Endodermal cell (in vitro differentiated cells): ENCODE measurements around the gene KLHL3. TPM values are rescaled to one million over a fixed set of nuclear protein-coding genes. Genes with fewer than 3 reads are reported as not detected.

Experiments
- DNase-seq: peaks from one replicate; pipeline ENCODE4 v3.0.0-alpha.2; 2017
- H3K27ac ChIP-seq: 2 replicates; pipeline ENCODE4 v1.5.1; 2013; ENCODE audit warnings: mild to moderate bottlenecking, low read depth, low read length, moderate library complexity
- H3K27me3 ChIP-seq: 2 replicates; pipeline ENCODE4 v1.6.1; 2013; ENCODE audit warnings: mild to moderate bottlenecking, low read length, moderate library complexity; ENCODE audit not compliant: insufficient read depth, control insufficient read depth, poor library complexity, severe bottlenecking
- H3K36me3 ChIP-seq: 2 replicates; pipeline ENCODE4 v1.7.0; 2013; ENCODE audit warnings: mild to moderate bottlenecking, low read length, moderate library complexity; ENCODE audit not compliant: control insufficient read depth, insufficient read depth
- H3K4me1 ChIP-seq: one replicate; pipeline ENCODE4 v1.7.0; 2013; ENCODE audit warnings: low read length; ENCODE audit not compliant: control insufficient read depth, insufficient read depth
- H3K4me3 ChIP-seq: 2 replicates; pipeline ENCODE4 v1.5.1; 2013; ENCODE audit warnings: mild to moderate bottlenecking, low read length, moderate library complexity
- H3K9ac ChIP-seq: 2 replicates; pipeline ENCODE4 v1.6.1; 2013; ENCODE audit warnings: mild to moderate bottlenecking, low read length, moderate library complexity; ENCODE audit not compliant: poor library complexity, severe bottlenecking; ENCODE audit errors: extremely low read depth
- H3K9me3 ChIP-seq: 2 replicates; pipeline ENCODE4 v1.6.1; 2013; ENCODE audit warnings: mild to moderate bottlenecking, low read length, moderate library complexity; ENCODE audit not compliant: control insufficient read depth
- H3K27ac Mint-ChIP-seq: 2 replicates; pipeline ENCODE4 v1.8.0; 2020; ENCODE audit warnings: mixed read lengths
- H3K27me3 Mint-ChIP-seq: 2 replicates; pipeline ENCODE4 v1.8.0; 2021; ENCODE audit warnings: mild to moderate bottlenecking, mixed read lengths; ENCODE audit not compliant: insufficient read depth
- H3K36me3 Mint-ChIP-seq: 2 replicates; pipeline ENCODE4 v1.8.0; 2020; ENCODE audit warnings: low read depth, mixed read lengths
- H3K4me1 Mint-ChIP-seq: 2 replicates; pipeline ENCODE4 v1.8.0; 2020; ENCODE audit warnings: mixed read lengths
- H3K4me3 Mint-ChIP-seq: 2 replicates; pipeline ENCODE4 v1.8.0; 2020; ENCODE audit warnings: mild to moderate bottlenecking, moderate library complexity, mixed read lengths
- H3K9me3 Mint-ChIP-seq: 2 replicates; pipeline ENCODE4 v1.8.0; 2020; ENCODE audit warnings: mild to moderate bottlenecking, mixed read lengths
- CTCF ChIP-seq: fragments of 200-600 bp; sonication (generic); conservative IDR thresholded peaks from 2 replicates; pipeline ENCODE4 v1.5.0; 2021; ENCODE audit warnings: antibody characterized with exemption, mild to moderate bottlenecking
- WGBS, 2 experiments: methylation state at CpG; one replicate each; pipeline versions ENCODE4 v1.1.5 to v1.1.7; 2013; ENCODE audit warnings: missing lambda C conversion rate in 2 of 2, mixed read lengths in 1 of 2; ENCODE audit not compliant: insufficient coverage in 1 of 2, insufficient read length in 1 of 2; 5-methylcytosine and 5-hydroxymethylcytosine counted together
- total RNA-seq, 2 donors: library from RNA; stranded (reverse); fragmentation: NEBNext Ultra II Directional in 1 of 2; extraction: Animal tissue kit (Norgen Biotek cat#: 25700) in 1 of 2; gene quantifications; 2 replicates in 1 of 2; 3 replicates in 1 of 2; pipeline ENCODE4 v1.2.1, GENCODE V29; 2021

KLHL3 gene
- total RNA-seq, 2 donors from 2014 or later: 17.5 to 19.4 TPM

- no peaks in the 10 kb centered on the region for H3K36me3 ChIP-seq
- peaks cover 15% of the 10 kb centered on the region for H3K9me3 Mint-ChIP-seq
- 97 to 100% methylated on average over 1 of the region's 1 CpG for WGBS, 2 experiments
- peaks cover 5% of the 10 kb centered on the region for H3K27me3 Mint-ChIP-seq
- H3K9ac ChIP-seq: no peak overlapping the region
- no peaks in the 10 kb centered on the region for H3K36me3 Mint-ChIP-seq
- H3K9me3 ChIP-seq: peaks cover 15% of the 10 kb centered on the region
- no peak overlapping the region for H3K27ac Mint-ChIP-seq
- H3K27ac ChIP-seq: no peak overlapping the region
- DNase-seq: peak; percentile 8
- no peak for TF ChIP-seq CTCF
- H3K4me3 Mint-ChIP-seq: no peak overlapping the region
- H3K4me1 Mint-ChIP-seq: peaks cover 19% of the 10 kb centered on the region
- peak overlapping the region; percentile 87 for H3K4me3 ChIP-seq
- peaks cover 10% of the 10 kb centered on the region for H3K4me1 ChIP-seq
- H3K27me3 ChIP-seq: no peaks in the 10 kb centered on the region
Observed at GRCh38 chr5:137736496-137736895, 607 bp upstream of the KLHL3 start.

- Mint-ChIP-seq H3K9me3 (peaks cover 15% of the 10 kb centered on the region), H3K4me3 (no peak overlapping the region), H3K27me3 (peaks cover 5% of the 10 kb centered on the region), H3K27ac (no peak overlapping the region), H3K36me3 (no peaks in the 10 kb centered on the region), H3K4me1 (peaks cover 16% of the 10 kb centered on the region)
- Histone ChIP-seq H3K9ac (peak overlapping the region; percentile 63), H3K36me3 (no peaks in the 10 kb centered on the region), H3K27ac (peak overlapping the region; percentile 66), H3K4me1 (peaks cover 10% of the 10 kb centered on the region), H3K27me3 (no peaks in the 10 kb centered on the region), H3K4me3 (peak overlapping the region; percentile 87), H3K9me3 (peaks cover 15% of the 10 kb centered on the region)
- 20 to 29% methylated on average over 9 to 14 of the region's 14 CpGs for WGBS, 2 experiments
- DNase-seq: peak; percentile 80
- TF ChIP-seq CTCF: no peak
Observed at GRCh38 chr5:137734962-137735554, 831 bp downstream of the KLHL3 start.

GRCh38 chr5:137734331-137734730 is 1.6 kb downstream of the KLHL3 start:
- Mint-ChIP-seq H3K4me1 (peaks cover 16% of the 10 kb centered on the region), H3K27me3 (peaks cover 5% of the 10 kb centered on the region), H3K9me3 (peaks cover 15% of the 10 kb centered on the region), H3K27ac (no peak overlapping the region), H3K36me3 (no peaks in the 10 kb centered on the region), H3K4me3 (no peak overlapping the region)
- Histone ChIP-seq H3K36me3 (no peaks in the 10 kb centered on the region), H3K4me1 (peaks cover 10% of the 10 kb centered on the region), H3K4me3 (peak overlapping the region; percentile 87), H3K27ac (no peak overlapping the region), H3K27me3 (no peaks in the 10 kb centered on the region), H3K9me3 (peaks cover 15% of the 10 kb centered on the region), H3K9ac (no peak overlapping the region)
- 84 to 90% methylated on average over 2 of the region's 2 CpGs for WGBS, 2 experiments
- peak; percentile 55 for DNase-seq
- no peak for TF ChIP-seq CTCF
